ENCODE results near the gene NHLH2.

The NHLH2 gene

GRCh38 chr1:115833856-115834255 lies 7.1 kb downstream of the NHLH2 start:
- CTCF ChIA-PET = interaction anchor here (0.6 to 1.3 kb wide), 6 partner anchors 8 to 316 kb away, joined by 3 to 5 read pairs (median 4); no protein-coding TSS in a partner anchor
- H3K4me3 ChIP-seq (ENCODE audit: low read depth, low read length) = no peak overlapping the region
- no peaks in the 10 kb centered on the region for H3K36me3 ChIP-seq (ENCODE audit: control insufficient read depth in 2 of 2, insufficient read depth in 1 of 2, low read length in 2 of 2)
- H3K27ac ChIP-seq (ENCODE audit: extremely low read depth, low read depth, low read length) = no peak overlapping the region
- no peaks in the 10 kb centered on the region for H3K4me1 ChIP-seq (ENCODE audit: control insufficient read depth, insufficient read depth, low read length)
- POLR2A ChIA-PET = no interaction called here
- no peaks in the 10 kb centered on the region for H3K9me3 ChIP-seq (ENCODE audit: control insufficient read depth, insufficient read depth, low read depth, low read length)
- TF ChIP-seq ZNF777 (tag by site-specific recombination; IDR thresholded peaks at IDR 0.05; ENCODE audit: borderline replicate concordance) (no peak), ZNF341 (tag by site-specific recombination; IDR thresholded peaks at IDR 0.05; ENCODE audit: low read depth) (0 out of 2 replicates have a peak, but pooled peaks have one; percentile 33)

GRCh38 chr1:115832651-115833050 lies 8.3 kb downstream of the NHLH2 start:
- CTCF ChIA-PET = interaction anchor here (0.7 kb wide), 1 partner anchor 116 kb away, joined by 3 read pairs; no protein-coding TSS in a partner anchor
- H3K27ac ChIP-seq (ENCODE audit: extremely low read depth, low read depth, low read length) = no peak overlapping the region

More at GRCh38 chr1:115832651-115833050, 8.3 kb downstream of the NHLH2 start:
- Histone ChIP-seq H3K9me3 (ENCODE audit: control insufficient read depth, insufficient read depth, low read depth, low read length) (no peaks in the 10 kb centered on the region), H3K36me3 (ENCODE audit: control insufficient read depth in 2 of 2, insufficient read depth in 1 of 2, low read length in 2 of 2) (no peaks in the 10 kb centered on the region), H3K4me3 (ENCODE audit: low read depth, low read length) (no peak overlapping the region), H3K4me1 (ENCODE audit: control insufficient read depth, insufficient read depth, low read length) (no peaks in the 10 kb centered on the region)
- POLR2A ChIA-PET = no interaction called here
- TF ChIP-seq PRDM1 (tag by site-specific recombination; IDR thresholded peaks at IDR 0.05) (no peak), ZBTB49 (tag by site-specific recombination; IDR thresholded peaks at IDR 0.05; ENCODE audit: low read depth) (no peak), ZBTB11 (tag by site-specific recombination; conservative IDR thresholded peaks at IDR 0.05; ENCODE audit: low read depth) (no peak), ZNF184 (tag by site-specific recombination; IDR thresholded peaks at IDR 0.05) (no peak), ZNF19 (tag by site-specific recombination; IDR thresholded peaks at IDR 0.05; ENCODE audit: low read depth) (no peak), ZNF148 (tag by site-specific recombination; IDR thresholded peaks at IDR 0.05; ENCODE audit: borderline replicate concordance) (no peak), ZNF133 (tag by site-specific recombination; IDR thresholded peaks at IDR 0.05) (no peak), ZNF121 (tag by site-specific recombination; IDR thresholded peaks at IDR 0.05) (no peak), ZNF341 (tag by site-specific recombination; IDR thresholded peaks at IDR 0.05; ENCODE audit: low read depth) (no peak), SALL2 (tag by site-specific recombination; IDR thresholded peaks at IDR 0.05; ENCODE audit: borderline replicate concordance) (no peak)

All from HEK293 (cell line).